ENCODE measurements around the gene HDAC4.

HDAC4 gene

DNA sequence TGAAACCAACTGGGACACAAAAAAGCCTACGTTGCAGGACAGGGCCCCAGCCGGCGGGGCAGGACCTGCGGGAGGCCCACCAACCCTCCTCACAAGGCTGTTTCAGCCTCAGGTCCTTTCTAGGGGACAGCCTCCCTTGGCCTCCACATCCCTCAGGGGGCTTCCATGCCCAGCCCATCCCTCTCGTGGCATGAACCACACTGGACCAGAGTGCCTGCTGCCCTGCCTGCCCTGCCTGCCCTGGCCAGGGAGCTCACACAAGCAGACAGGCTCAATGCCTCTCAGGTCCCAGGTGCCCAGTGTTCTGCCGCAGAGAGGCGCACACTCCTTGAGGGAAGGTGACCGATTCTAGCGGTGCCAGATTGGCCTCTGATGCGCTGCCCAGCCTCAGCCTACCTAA, 57.4 kb downstream of the HDAC4 start:
- H3K27ac ChIP-seq: no peak overlapping the region
- TF ChIP-seq, protein P1, sequence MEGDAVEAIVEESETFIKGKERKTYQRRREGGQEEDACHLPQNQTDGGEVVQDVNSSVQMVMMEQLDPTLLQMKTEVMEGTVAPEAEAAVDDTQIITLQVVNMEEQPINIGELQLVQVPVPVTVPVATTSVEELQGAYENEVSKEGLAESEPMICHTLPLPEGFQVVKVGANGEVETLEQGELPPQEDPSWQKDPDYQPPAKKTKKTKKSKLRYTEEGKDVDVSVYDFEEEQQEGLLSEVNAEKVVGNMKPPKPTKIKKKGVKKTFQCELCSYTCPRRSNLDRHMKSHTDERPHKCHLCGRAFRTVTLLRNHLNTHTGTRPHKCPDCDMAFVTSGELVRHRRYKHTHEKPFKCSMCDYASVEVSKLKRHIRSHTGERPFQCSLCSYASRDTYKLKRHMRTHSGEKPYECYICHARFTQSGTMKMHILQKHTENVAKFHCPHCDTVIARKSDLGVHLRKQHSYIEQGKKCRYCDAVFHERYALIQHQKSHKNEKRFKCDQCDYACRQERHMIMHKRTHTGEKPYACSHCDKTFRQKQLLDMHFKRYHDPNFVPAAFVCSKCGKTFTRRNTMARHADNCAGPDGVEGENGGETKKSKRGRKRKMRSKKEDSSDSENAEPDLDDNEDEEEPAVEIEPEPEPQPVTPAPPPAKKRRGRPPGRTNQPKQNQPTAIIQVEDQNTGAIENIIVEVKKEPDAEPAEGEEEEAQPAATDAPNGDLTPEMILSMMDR (IDR thresholded peaks at IDR 0.05): no peak
- TF ChIP-seq ZFX (IDR thresholded peaks at IDR 0.05; ENCODE audit: borderline replicate concordance): no peak

DNA sequence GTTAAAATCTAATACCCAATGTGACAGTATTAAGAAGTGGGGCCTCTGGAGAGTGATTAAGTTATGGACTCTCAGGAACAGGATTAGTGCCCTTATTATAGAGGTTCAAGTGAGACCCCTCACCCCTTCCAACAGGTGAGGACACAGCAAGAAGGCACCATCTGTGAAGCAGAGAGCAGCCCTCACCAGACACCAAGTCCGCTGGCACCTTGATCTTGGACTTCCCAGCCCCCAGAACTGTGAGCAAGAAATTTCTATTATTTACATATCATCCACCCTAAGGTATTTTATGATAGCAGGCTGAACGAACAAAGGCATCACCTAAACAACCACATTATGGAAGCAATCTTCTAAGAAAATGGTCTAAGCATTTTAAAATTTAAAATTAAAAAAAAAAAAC, 59.0 kb downstream of the HDAC4 start:
- TF ChIP-seq ZFX (IDR thresholded peaks at IDR 0.05; ENCODE audit: borderline replicate concordance): no peak
- TF ChIP-seq, protein P1 (IDR thresholded peaks at IDR 0.05): no peak
- no peak overlapping the region for H3K27ac ChIP-seq

DNA sequence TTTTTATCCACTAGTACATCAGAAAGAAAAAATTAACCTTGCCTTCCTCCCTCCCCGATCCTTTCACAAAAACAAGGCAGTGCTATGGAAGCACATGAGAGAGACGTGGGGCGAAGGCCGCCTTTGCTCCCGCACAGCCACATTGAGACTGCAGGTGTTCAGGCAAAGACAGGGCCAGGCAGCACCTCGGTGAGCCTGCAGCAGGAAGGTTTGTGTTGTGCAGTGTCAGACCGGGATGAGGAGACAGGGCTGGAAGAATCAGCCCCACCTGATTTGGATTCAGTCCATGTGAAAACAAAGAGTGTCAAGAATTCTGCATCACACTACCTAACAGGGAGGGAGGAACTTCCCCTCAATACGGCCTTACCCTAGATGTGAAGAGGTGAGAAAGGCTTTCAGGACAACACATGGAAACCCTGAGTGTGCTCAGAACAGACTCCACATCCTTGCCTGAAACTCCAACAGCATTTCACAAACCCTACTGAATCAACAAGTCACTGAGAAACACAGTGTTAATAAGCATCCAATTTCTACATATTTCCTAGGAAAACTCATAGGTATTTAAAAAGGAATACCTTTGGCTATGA, 59.6 kb downstream of the HDAC4 start:
- TF ChIP-seq, protein P1 (IDR thresholded peaks at IDR 0.05): no peak
- no peak for TF ChIP-seq ZFX (IDR thresholded peaks at IDR 0.05; ENCODE audit: borderline replicate concordance)
- H3K27ac ChIP-seq: no peak overlapping the region

DNA sequence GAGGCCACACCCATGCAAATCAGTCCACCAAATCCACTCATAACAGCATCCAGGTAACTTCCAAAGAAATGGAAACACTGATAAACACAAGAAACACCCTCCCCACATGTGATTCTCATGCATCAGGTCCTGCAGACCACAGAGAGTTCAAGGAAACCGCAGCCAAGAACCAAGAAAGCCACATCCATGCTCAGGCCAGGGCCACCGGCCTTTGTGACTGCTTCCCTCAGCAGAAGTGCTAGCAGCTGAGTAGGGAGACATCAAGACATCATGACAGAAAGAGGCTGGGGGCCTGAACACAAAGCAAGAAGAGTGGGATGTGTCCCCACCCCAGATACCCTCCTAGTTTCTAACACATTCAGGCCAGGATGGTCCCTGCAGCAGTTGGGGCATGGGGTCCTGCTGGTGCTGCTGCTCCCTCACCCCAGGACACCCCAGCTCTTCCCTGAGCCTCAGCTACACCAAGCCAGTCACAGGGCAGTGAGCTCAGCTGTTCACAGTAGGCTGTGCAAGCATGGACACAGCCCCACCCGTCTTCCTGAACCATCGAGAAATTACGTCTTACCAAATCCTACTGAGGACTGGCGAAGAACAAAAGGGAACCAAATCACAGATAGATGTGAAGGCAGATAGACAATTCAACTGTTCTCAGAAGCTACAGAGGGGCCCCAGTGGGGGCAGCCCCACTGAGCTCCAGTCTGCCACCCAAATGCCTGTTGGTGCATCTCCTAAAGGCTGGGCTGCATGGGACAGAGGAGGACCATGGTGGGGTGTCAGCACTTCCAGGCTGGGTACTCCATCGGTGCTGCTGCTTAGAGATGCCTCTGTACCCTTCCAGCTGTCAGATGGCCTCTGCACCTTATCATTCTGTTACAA, 60.9 kb downstream of the HDAC4 start:
- H3K27ac ChIP-seq: no peak overlapping the region
- TF ChIP-seq, protein P1 (IDR thresholded peaks at IDR 0.05): no peak
- TF ChIP-seq ZFX (IDR thresholded peaks at IDR 0.05; ENCODE audit: borderline replicate concordance): no peak

DNA sequence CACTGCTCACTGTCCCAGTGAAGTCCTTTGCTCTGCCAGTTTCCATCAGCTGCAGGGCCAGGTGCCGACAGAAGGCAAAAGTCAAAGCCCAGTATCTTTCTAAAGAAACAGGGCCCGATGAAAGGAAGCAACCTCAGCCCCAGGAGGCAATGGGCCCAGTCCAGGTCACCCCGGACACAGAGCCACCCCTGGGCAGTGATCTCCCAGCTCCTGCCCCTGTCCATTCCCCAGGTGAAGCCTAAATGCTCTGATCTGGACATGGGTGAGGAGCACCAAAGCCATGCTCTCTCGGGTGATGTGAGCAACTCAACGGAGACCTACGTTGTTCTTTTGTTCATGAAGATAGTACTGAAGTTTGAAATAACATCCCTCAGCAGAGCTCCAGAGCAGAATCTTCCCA, 61.6 kb downstream of the HDAC4 start:
- TF ChIP-seq, protein P1 (IDR thresholded peaks at IDR 0.05): no peak
- TF ChIP-seq ZFX (IDR thresholded peaks at IDR 0.05; ENCODE audit: borderline replicate concordance): no peak
- H3K27ac ChIP-seq: no peak overlapping the region

DNA sequence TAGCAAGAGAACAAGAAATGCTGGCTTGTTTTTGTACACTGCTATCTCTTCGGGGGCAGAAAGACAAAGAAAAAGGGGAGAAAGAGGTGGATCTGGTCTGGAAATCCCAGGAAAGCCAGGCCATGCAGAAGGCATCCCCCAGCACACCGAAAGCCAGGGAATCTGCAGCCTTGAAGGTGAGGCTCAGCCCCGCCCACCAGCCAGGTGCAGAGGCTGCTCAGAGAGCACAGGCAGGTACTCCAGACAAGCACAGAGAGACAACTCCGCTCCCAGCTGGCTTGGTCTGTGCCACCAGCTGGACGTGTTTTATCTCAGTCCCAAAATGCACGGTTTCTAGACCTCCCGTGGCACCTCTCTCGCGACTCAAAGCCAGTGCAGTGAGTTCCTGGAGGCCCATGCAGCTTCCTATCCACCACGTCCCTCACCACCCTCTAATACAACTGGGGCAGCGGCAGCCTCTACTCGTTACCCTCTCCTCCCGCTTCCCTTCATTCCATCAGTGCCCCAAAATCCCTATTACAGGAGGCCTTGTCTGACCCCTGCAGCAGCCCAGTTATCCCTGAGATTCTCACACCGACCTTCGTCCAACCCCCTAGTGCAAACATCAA, 62.8 kb downstream of the HDAC4 start:
- H3K27ac ChIP-seq: no peak overlapping the region
- TF ChIP-seq, protein P1 (IDR thresholded peaks at IDR 0.05): no peak
- TF ChIP-seq ZFX (IDR thresholded peaks at IDR 0.05; ENCODE audit: borderline replicate concordance): no peak

All from 22Rv1 (cell line).